H9 (cell line): ENCODE results near the gene SYCN. TPM values are rescaled to one million over a fixed set of nuclear protein-coding genes. Genes with fewer than 3 reads are reported as not detected.
A peak's percentile ranks its signal among the peaks of the same experiment; 100 is the strongest.

Source experiments
- DNase-seq: peaks from one replicate; pipeline ENCODE4 v3.0.0-alpha.2; 2017
- H2AFZ ChIP-seq: one replicate; pipeline ENCODE4 v1.6.1; 2013; ENCODE audit warnings: mild to moderate bottlenecking, low read length, control low read depth, moderate library complexity
- H2AK5ac ChIP-seq: 2 replicates; pipeline ENCODE4 v1.6.1; 2013; ENCODE audit warnings: low read length, control low read depth, mixed read lengths; ENCODE audit not compliant: insufficient read length
- H2BK120ac ChIP-seq: one replicate; pipeline ENCODE4 v1.6.1; 2013; ENCODE audit warnings: low read depth, mild to moderate bottlenecking, low read length, control low read depth, inconsistent platforms; ENCODE audit not compliant: poor library complexity, severe bottlenecking
- H2BK12ac ChIP-seq: 2 replicates; pipeline ENCODE4 v1.6.1; 2013; ENCODE audit warnings: low read length, control low read depth, mixed read lengths, low read depth; ENCODE audit not compliant: insufficient read length
- H2BK15ac ChIP-seq: 2 replicates; pipeline ENCODE4 v1.6.1; 2013; ENCODE audit warnings: low read depth, low read length, control low read depth
- H2BK20ac ChIP-seq: one replicate; pipeline ENCODE4 v1.6.1; 2013; ENCODE audit warnings: low read depth, mild to moderate bottlenecking, low read length, control low read depth, inconsistent platforms; ENCODE audit not compliant: poor library complexity, severe bottlenecking
- H2BK5ac ChIP-seq: 2 replicates; pipeline ENCODE4 v1.6.1; 2013; ENCODE audit warnings: low read length, control low read depth, mixed read lengths; ENCODE audit not compliant: insufficient read length
- H3K14ac ChIP-seq: 2 replicates; pipeline ENCODE4 v1.6.1; 2013; ENCODE audit warnings: low read length, control low read depth; ENCODE audit not compliant: insufficient read depth
- H3K18ac ChIP-seq: 2 replicates; pipeline ENCODE4 v1.6.1; 2013; ENCODE audit warnings: low read depth, mild to moderate bottlenecking, mixed read lengths, low read length, control low read depth; ENCODE audit not compliant: insufficient read length
- H3K23ac ChIP-seq: 2 replicates; pipeline ENCODE4 v1.6.1; 2013; ENCODE audit warnings: low read length, control low read depth, mixed read lengths, low read depth; ENCODE audit not compliant: insufficient read length
- H3K23me2 ChIP-seq: 2 replicates; pipeline ENCODE4 v1.6.1; 2013; ENCODE audit warnings: low read depth, mild to moderate bottlenecking, mixed read lengths, low read length, control low read depth; ENCODE audit not compliant: insufficient read length, poor library complexity, severe bottlenecking
- H3K27ac ChIP-seq: 2 replicates; pipeline ENCODE4 v1.5.1; 2013; ENCODE audit warnings: low read length, control low read depth, mixed read lengths, low read depth; ENCODE audit not compliant: insufficient read length
- H3K27me3 ChIP-seq: 2 replicates; pipeline ENCODE4 v1.6.1; 2013; ENCODE audit warnings: low read length, control low read depth, inconsistent platforms; ENCODE audit not compliant: insufficient read depth
- H3K4ac ChIP-seq: 2 replicates; pipeline ENCODE4 v1.6.1; 2013; ENCODE audit warnings: low read depth, mild to moderate bottlenecking, control low read depth, inconsistent platforms, low read length, moderate library complexity
- H3K4me1 ChIP-seq: 2 replicates; pipeline ENCODE4 v1.6.1; 2013; ENCODE audit warnings: low read length, control low read depth, inconsistent platforms; ENCODE audit not compliant: insufficient read depth
- H3K4me2 ChIP-seq: 2 replicates; pipeline ENCODE4 v1.6.1; 2013; ENCODE audit warnings: low read length, control low read depth, mixed read lengths; ENCODE audit not compliant: insufficient read length, insufficient read depth
- H3K56ac ChIP-seq: 2 replicates; pipeline ENCODE4 v1.6.1; 2013; ENCODE audit warnings: low read depth, mild to moderate bottlenecking, mixed read lengths, low read length, control low read depth; ENCODE audit not compliant: insufficient read length
- H3K79me1 ChIP-seq: 2 replicates; pipeline ENCODE4 v1.6.1; 2013; ENCODE audit warnings: low read depth, mild to moderate bottlenecking, moderate library complexity, low read length, control low read depth, inconsistent platforms; ENCODE audit not compliant: insufficient read depth, poor library complexity, severe bottlenecking
- H3K79me2 ChIP-seq: 2 replicates; pipeline ENCODE4 v1.6.1; 2013; ENCODE audit warnings: low read length, control low read depth, inconsistent platforms; ENCODE audit not compliant: insufficient read depth
- H3K9ac ChIP-seq: 2 replicates; pipeline ENCODE4 v1.6.1; 2013; ENCODE audit warnings: low read length, control low read depth, mixed read lengths; ENCODE audit not compliant: insufficient read length; ENCODE audit errors: extremely low read depth
- H3K9me3 ChIP-seq: one replicate; pipeline ENCODE4 v1.6.1; 2013; ENCODE audit warnings: low read depth, low read length, inconsistent platforms; ENCODE audit not compliant: control insufficient read depth
- H3T11ph ChIP-seq: one replicate; pipeline ENCODE4 v1.6.1; 2013; ENCODE audit warnings: mild to moderate bottlenecking, low read length, control low read depth, inconsistent platforms
- H4K20me1 ChIP-seq: one replicate; pipeline ENCODE4 v1.6.1; 2013; ENCODE audit not compliant: control insufficient read depth, insufficient read length, insufficient read depth
- H4K5ac ChIP-seq: 2 replicates; pipeline ENCODE4 v1.6.1; 2013; ENCODE audit warnings: low read depth, mild to moderate bottlenecking, mixed read lengths, low read length, control low read depth; ENCODE audit not compliant: insufficient read length
- H4K8ac ChIP-seq: replicated peaks from 2 replicates; pipeline ENCODE4 v1.6.1; 2013; ENCODE audit warnings: low read length, control low read depth, mixed read lengths, low read depth; ENCODE audit not compliant: insufficient read length
- H4K91ac ChIP-seq: 2 replicates; pipeline ENCODE4 v1.6.1; 2013; ENCODE audit warnings: low read depth, mild to moderate bottlenecking, moderate library complexity, mixed read lengths, low read length, control low read depth; ENCODE audit not compliant: insufficient read length
- H3K27ac Mint-ChIP-seq, 3 experiments: 2 replicates in 2 of 3; 3 replicates in 1 of 3; pipeline ENCODE4 v1.8.0; 2020 to 2021; ENCODE audit warnings: mixed read lengths in 3 of 3, mild to moderate bottlenecking in 1 of 3, moderate library complexity in 1 of 3
- H3K27me3 Mint-ChIP-seq: 2 replicates; pipeline ENCODE4 v1.8.0; 2021; ENCODE audit warnings: low read depth, mild to moderate bottlenecking, moderate library complexity, mixed read lengths
- H3K36me3 Mint-ChIP-seq, 3 experiments: 2 replicates in 2 of 3; 3 replicates in 1 of 3; pipeline ENCODE4 v1.8.0; 2020 to 2021; ENCODE audit warnings: low read depth in 3 of 3, mixed read lengths in 3 of 3; ENCODE audit not compliant: insufficient read depth in 1 of 3
- H3K4me1 Mint-ChIP-seq, 2 experiments: 2 replicates each; pipeline ENCODE4 v1.8.0; 2020; ENCODE audit warnings: mixed read lengths in 2 of 2
- H3K4me3 Mint-ChIP-seq, 2 experiments: 2 replicates in 1 of 2; 3 replicates in 1 of 2; pipeline ENCODE4 v1.8.0; 2020 to 2021; ENCODE audit warnings: mild to moderate bottlenecking in 2 of 2, mixed read lengths in 2 of 2, moderate library complexity in 1 of 2
- H3K9me3 Mint-ChIP-seq, 2 experiments: 2 replicates in 1 of 2; 3 replicates in 1 of 2; pipeline ENCODE4 v1.8.0; 2020; ENCODE audit warnings: mild to moderate bottlenecking in 2 of 2, mixed read lengths in 2 of 2, moderate library complexity in 1 of 2
- WGBS: extraction: QIAGEN DNeasy Blood & Tissue Kit; methylation state at CpG from one replicate; pipeline ENCODE4 v1.1.7; 2013; ENCODE audit warnings: missing lambda C conversion rate, low lambda C conversion rate, mixed read lengths; ENCODE audit not compliant: insufficient read length; ENCODE audit errors: extremely low coverage; 5-methylcytosine and 5-hydroxymethylcytosine counted together
- total RNA-seq: library from RNA; stranded (reverse); gene quantifications from 2 replicates; pipeline ENCODE4 v1.2.1, GENCODE V29; 2021
- TF ChIP-seq, protein P1 (sequence below): fragments of 200-600 bp; sonication (generic); conservative IDR thresholded peaks from 3 replicates; pipeline ENCODE4 v1.8.0; 2021; ENCODE audit warnings: antibody characterized with exemption, mild to moderate bottlenecking

Gene SYCN
- total RNA-seq, 1 experiment from 2014 or later, result not detected

DNA sequence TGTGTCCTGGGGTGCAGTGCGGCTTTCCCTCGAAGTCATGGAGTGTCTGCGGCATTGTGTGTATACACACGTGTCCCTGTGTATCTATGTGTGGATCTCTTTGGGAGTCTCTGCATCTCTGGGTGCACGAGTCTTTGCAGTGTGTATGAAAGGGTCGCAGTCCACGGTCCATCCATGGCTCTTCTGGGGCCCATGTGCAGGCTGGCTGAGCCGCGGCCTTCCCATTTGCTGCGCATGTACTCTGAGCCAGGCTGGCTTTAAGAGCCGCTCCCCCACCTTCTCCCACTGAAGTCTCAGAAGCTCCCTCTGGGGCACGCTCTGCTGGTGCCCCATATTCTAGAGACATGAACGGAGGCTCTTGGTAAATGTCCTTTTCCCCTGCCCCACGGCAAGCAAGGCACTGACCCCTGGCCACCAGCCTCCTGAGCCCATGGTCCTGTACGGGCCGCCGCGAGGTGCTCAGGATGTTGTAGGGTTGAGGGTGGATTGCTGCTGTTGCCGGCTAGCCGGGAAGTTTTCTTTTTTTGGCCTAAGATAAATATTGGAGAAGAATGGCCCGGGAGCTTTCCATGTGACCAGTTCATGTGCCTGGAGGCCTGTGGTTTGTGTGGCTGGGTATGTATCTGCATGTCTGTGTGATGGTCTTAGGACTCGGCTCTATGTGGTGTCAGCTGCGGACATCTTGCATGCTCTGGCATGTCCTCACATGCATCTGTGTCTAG is 46.6 kb downstream of the SYCN start:
- Histone ChIP-seq H2BK120ac (no peak overlapping the region), H2BK15ac (no peak overlapping the region), H3K23ac (peak overlapping the region; percentile 58), H3K9ac (no peak overlapping the region), H3K4me1 (peaks cover 5% of the 10 kb centered on the region; the same call in 1 of the 2 replicates), H4K8ac (peak overlapping the region; percentile 90), H2AK5ac (no peak overlapping the region), H3K27ac (peak overlapping the region; percentile 5), H4K5ac (no peak overlapping the region), H2BK5ac (no peak overlapping the region), H3K79me2 (peaks cover 4% of the 10 kb centered on the region; the same call in 1 of the 2 replicates), H4K20me1 (peaks cover 5% of the 10 kb centered on the region), H3K56ac (peak overlapping the region; percentile 19), H2BK12ac (no peak overlapping the region), H3T11ph (no peak overlapping the region), H3K18ac (no peak overlapping the region), H3K23me2 (peaks cover 2% of the 10 kb centered on the region), H3K14ac (no peak overlapping the region; the same call in 1 of the 2 replicates), H4K91ac (no peak overlapping the region), H3K79me1 (no peaks in the 10 kb centered on the region), H2AFZ (no peak overlapping the region), H3K4me2 (no peak overlapping the region), H3K27me3 (no peaks in the 10 kb centered on the region), H3K4ac (no peak overlapping the region), H2BK20ac (no peak overlapping the region), H3K9me3 (no peaks in the 10 kb centered on the region)
- Mint-ChIP-seq H3K27ac (peak overlapping the region; percentile 75 to 85 (median 84); a peak in 6 of 7 replicates), H3K36me3 (peaks cover 2 to 13% (median 6%) of the 10 kb centered on the region in 3 experiments; a peak in 6 of 7 replicates), H3K4me3 (no peak overlapping the region; a peak in 1 of 5 replicates), H3K27me3 (no peaks in the 10 kb centered on the region), H3K4me1 (peaks cover 37 to 49% of the 10 kb centered on the region in 2 experiments), H3K9me3 (no peaks in the 10 kb centered on the region)
- WGBS, result no CpG with 5 or more reads among the region's 23 CpGs
- DNase-seq, result no peak
- TF ChIP-seq, protein P1, sequence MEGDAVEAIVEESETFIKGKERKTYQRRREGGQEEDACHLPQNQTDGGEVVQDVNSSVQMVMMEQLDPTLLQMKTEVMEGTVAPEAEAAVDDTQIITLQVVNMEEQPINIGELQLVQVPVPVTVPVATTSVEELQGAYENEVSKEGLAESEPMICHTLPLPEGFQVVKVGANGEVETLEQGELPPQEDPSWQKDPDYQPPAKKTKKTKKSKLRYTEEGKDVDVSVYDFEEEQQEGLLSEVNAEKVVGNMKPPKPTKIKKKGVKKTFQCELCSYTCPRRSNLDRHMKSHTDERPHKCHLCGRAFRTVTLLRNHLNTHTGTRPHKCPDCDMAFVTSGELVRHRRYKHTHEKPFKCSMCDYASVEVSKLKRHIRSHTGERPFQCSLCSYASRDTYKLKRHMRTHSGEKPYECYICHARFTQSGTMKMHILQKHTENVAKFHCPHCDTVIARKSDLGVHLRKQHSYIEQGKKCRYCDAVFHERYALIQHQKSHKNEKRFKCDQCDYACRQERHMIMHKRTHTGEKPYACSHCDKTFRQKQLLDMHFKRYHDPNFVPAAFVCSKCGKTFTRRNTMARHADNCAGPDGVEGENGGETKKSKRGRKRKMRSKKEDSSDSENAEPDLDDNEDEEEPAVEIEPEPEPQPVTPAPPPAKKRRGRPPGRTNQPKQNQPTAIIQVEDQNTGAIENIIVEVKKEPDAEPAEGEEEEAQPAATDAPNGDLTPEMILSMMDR, result no peak
